Measurements from ENCODE around the gene LYL1.

Gene LYL1

DNA sequence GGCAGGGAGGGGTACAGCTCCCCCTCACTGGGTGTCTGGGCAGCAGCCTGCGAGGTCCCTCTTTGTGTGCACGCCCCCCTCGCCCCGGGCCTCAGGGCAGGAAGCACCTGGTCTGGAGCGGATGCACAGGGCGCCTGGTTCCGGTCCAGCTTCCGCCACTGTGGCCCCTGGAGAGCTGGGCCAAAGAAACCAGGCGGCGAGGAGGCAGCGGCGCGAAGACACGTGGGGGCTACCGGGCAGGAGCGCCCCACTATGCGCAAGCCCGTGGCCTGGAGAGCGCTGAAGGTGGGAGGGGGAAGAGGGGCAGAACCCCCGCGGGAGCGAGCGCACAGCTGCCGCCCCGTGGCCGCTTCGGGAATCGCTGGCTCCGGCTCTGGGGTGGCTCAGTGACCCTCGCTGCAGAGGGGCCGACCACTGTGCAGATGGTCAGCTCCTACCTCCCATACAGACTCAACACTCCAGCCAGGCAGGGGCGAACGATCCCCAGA is 1.7 kb upstream of the LYL1 start:
- peak; percentile 57 for DNase-seq

DNA sequence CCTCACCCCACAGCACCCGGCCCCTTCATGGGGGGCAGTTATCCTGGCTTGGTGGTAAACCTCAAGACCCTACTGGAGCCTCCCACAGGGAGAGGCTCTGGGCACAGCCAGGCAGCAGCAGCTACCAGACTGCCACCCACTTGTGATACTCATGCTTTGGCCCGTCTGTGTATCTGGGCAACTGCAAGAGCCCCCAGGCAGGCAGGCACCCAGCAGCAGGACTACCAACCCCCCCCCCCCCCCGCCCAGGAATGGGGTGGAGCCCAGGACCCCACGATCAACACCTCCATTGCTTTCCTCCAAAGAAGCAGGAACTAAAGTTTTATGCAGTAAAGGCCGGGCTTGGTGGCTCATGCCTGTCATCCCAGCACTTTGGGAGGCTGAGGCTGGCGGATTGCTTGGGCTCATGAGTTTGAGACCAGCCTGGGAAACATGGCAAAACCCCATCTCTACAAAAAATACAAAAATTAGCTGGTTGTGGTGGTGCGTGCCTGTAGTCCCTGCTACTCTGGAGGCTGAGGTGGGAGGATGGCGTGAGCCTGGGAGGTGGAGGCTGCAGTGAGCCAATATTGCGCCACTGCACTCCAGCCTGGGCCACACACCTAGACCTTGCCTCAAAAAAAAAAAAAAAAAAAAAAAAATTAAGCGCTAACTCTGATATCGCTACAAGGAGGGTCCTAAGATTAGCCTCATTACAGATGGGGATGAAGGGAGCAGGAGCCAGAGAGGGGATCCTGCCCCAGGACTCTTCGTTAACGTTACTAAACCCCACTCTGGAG is 1.1 kb upstream of the LYL1 start:
- no peak for DNase-seq

DNA sequence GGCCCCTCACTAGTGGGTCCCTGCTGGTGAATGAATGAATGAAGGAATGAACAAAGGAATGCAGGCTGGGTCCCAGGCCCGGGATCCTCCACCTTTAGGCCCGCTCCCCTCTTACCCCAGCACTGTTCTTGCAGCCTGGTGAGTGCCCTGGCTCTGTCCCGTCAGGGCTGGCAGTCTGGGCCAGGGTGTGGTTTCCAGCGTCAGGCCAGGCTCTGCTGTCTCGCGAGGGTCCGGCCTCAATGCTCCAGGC is 317 bp downstream of the LYL1 start:
- no peak for DNase-seq

DNA sequence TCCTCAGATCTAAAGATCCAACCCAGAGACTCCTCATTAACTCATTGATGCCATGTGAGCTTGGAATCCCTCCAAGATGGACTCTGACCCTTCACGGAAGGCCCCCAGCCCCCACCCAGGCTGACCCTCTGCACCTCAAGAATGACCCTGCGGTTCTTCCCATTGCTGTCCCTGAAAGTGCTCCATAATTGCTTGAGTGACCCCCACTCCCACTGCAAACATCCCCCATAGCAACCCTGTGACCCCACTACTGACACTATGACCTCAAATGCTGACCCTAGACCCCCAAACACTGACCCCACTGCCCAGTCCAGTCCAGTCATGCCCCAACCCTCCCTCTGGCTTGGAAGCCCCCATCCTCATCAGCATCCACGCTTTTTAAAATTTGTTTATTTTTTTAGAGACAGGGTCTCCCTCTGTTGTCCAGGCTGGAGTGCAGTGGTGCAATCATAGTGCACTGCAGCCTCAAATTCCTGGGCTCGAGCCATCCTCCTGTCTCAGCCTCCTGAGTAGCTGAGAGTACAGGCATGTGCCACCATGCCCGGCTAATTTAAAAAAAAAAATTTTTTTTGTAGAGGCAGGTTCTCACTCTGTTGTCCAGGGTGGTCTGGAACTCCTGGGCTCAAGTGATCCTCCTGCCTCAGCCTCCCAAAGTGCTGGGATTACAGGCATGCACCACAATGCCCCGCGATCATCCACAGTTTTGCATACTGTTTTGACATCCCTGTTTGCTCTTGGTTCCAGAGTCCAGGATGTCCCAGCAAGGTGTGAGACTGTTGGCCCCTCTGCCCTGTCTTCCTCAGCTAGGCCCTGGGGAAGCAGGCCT is 855 bp downstream of the LYL1 start:
- no peak for DNase-seq

DNA sequence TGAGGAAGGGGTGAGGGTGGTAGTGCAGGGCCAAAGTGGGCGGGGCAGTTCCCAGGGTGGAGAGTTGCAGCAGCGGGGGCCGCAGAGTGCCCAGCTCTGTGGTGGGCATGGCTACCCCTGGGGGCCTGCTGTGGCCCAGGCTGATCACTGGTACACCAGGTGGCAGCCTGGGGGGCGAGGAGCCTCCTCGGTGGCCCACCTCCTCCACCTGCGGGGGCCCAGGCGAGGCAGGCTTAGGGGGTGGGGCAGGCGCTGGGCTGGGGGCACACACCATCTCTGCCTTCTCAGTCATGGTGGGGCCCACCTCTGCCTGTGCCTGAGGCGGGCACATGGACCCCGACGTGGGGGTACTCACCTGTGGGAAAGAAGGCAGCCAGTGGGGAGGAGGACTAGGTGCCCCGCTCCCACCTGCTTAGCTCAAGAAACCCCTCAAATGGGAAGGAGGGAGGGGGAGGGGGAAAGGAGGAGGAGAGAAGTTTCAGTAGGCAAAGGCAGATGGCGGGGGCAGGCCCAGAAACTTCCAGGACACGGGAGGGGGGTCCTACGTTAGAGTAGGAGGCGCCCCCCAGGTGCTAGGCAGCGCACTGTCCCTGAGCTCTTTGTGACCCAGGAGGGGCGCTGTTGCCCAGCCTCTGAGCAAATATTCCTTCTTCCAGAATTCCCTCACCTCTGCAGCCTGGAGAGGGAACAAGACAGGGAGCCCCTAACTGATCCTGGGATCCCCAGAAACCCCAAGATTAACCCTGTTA is 1.6 kb downstream of the LYL1 start:
- no peak for DNase-seq

DNA sequence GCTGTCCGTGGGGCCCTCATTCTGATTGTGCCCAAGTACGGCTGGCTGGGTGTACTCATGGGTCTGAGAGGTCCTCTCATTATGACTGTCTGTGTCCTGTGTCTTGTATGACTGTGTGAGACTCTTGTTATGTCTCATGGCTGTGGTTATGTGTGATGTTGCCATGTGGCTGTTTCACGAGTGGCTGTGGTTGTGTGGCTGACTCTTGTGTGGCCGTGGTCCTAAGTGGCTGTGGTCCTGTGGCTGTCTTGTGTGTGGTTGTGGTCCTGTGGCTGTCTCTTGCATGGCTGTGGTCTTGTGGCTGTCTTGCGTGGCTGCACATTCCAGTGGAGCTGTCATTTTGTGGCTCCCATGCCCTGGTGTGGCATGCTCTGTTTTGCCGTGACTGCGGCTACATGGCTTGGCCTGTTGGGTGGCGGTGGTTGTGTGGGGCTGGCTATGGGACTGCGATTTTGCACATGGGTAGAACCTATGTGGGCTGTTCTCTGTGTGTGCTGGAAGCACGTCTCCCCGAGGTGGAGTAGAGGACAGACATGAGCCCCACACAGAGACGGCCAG is 2.5 kb downstream of the LYL1 start:
- DNase-seq: no peak

DNA sequence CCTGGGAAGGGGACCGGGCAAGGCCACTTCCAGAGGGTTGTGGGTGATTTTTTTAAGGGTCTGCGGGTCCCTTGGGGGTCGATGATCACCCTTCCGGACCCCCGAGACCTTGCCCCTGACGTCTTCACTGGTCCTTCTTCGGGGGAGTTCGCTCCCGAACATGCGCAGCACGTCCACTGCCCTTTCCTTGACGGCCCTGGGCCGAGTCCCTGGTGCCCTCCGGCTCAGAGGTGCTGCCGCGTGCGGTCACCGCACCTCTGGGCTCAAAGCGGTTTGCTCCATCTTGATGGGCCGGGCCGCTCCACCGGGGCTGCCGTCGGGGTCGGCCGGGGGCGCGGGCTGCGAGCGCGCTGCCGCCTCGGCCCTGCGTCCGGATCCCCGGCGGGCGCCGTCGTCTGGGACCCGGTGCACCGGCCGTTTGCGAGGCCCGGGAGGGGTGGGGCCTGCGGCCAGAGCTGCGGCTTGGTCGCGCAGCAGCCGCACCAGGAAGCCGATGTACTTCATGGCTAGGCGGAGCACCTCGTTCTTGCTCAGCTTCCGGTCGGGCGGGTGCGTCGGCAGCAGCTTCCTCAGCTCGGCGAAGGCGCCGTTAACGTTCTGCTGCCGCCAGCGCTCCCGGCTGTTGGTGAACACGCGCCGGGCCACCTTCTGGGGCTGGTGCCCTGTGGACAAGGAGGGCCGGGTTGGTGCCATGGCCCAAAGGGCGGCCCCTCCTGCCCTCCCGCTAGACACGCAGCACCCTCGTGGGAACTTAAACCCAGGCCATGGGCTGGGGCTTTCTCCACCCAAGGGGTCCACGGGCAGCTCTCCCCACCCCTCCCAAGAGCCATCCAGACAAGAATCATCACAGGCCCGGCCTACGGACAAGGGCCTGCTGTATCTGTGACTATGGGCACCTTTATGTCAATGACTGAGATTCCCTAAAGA is 3.3 kb downstream of the LYL1 start:
- DNase-seq: peak; percentile 53

DNA sequence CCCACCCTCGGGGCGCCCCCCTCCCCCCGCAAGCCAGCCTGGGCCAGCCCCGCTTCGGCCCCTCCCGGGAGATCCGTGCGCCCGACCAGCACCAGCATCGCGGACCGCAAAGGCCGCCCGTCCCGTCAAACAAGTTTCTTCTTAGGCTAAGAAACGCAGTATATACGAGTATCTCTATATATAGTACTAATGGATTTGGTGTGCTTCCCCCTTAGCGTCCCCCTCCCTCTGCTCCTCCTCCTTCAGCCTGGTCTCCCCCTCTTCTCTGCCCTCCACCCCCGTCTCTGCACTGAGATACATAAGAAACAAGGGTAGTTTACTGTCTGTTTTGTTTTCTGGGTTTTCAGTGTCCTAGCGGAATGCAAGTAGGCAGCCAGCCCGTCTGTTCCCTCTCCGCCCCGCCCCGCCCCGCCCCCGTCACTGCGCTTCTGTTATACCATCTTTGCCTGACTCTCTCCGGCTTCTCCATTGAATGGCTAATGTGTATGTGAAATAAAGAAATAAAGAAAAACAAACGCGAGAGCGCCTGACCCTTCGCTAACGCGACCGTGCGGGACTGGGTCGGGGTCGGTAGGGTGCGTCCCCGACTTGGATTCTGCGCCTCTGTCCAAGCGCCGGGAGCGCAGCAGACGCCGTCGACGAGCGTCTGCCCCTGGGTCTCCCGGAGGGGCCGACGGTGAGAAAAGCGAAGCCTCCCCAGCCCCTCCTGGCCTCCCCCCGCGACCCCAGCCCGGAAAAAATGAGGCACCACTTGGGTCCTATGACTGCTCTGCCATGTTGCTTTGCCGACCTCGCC is 4.2 kb downstream of the LYL1 start:
- DNase-seq: no peak

DNA sequence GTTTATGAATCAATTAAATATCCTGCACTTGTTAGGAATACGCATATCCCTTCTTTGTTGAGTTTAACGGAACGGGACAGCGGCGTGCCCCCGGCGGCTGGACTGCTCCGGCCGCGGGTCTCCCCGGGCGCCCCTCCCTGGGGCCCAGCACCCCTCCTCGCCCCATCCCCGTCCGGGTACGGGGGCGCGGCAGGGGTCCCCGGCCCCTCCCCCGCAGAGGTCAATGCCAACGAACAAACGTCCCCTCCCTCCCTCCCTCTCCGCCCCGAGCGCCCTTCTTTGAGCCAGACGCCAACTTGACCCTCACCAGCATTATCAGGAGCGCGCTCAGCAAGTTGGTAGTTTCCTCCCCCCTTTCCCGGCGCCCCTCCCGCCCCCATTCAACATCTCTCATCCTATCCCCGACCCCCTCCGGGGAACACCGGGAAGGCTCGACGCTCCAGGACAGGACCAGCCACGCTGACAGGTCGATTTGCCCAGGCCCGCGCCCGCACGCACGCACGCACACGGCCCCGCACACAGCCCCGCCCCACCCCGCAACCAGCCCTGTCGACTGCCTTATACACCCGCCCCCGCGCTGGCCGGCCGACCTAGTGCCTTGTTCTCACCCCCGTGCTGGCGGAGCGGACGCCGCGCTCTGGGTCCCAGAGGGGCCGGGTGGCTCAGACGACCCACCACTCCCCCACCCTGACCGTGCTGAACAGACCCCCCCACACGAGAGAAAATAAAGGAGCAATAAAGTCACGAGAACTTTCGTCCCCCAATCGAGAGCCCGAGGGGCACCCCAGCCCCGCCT is 5.0 kb downstream of the LYL1 start:
- DNase-seq: no peak

DNA sequence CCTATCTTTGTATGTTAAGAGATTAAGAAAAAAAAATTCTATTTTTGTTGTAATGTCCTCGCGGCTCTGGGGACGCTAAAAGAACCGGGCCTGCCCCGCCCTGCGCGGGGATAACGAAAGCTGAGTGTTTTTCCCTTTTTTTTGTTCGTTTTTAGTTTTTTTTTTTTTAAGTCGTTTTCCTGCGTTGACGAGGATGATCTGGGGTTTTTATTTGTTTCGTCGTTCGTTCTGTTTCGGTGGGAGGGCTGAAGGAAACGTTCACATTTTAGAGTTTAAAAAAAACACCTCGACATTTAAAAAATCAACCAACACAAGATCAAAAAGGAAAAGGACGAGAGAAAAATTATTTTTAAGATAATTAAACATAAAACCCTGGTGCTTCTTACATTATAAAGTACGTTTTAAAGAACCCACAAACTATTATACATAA is 5.6 kb downstream of the LYL1 start:
- no peak for DNase-seq

DNA sequence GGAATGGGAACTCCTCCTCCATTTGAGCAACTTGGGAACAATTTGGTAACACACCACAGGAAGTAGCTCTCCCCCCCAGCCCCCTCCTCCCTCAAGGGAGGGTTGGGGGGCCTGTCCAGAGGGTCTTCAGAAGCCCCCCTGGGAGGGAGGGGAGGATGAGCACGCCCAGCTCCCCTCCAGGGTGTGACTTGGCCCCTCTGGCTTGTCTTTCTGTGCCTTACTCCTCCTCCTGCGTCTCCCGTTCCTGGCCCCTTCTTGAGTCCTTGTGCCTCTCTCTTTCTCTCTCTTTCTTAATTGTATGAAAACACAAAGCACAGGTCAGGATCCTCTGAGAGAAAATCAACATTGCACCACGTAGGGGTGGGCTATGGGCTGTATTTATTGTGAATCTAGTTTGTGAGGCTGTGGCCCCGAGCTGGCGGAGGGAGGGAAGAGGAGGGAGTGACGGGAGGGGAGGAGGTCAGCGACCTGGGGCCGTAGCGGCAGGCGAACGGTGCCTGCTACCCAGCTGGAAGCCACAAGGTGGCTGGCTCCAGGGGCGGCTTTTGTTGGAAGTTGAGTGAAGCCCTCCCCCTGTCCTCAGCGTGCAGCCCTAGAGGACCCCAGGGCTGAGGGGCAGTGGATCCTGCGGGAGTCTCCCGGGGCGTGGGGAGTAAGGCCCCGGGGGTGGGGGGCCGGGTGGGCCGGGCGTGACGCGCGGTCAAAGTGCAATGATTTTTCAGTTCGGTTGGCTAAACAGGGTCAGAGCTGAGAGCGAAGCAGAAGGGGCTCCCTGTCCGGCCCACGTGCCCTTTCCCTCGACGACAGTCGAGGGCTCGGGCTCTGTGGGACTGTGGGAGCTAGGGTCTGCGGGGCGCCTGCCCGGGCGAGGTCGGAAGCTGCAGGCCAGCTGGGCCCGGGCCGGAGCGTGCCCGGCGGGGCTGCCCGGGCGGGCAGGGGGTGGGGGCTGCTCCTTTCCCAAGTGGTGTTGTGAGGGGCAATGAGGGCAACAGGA is 6.4 kb downstream of the LYL1 start:
- DNase-seq: no peak

DNA sequence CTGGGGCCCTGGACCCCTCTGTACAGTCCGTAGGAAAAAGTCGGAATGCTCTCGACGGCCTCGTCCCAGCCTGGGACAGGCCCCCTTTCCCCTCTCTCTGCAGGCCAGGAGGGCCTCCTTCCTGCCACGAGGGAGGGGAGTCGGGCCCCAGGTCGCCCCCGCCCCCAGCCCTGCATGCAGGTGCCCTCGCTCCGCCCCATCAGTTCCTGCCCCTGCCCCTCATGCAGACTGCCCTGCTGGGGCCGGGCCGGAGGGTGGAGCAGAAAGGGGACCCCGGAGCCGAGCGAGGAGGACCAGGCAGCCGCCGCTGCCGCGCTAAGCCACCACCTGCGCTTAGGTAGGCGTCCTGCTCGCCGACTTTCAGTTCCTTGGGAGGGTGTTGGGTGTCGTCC is 7.3 kb downstream of the LYL1 start:
- DNase-seq: no peak

DNA sequence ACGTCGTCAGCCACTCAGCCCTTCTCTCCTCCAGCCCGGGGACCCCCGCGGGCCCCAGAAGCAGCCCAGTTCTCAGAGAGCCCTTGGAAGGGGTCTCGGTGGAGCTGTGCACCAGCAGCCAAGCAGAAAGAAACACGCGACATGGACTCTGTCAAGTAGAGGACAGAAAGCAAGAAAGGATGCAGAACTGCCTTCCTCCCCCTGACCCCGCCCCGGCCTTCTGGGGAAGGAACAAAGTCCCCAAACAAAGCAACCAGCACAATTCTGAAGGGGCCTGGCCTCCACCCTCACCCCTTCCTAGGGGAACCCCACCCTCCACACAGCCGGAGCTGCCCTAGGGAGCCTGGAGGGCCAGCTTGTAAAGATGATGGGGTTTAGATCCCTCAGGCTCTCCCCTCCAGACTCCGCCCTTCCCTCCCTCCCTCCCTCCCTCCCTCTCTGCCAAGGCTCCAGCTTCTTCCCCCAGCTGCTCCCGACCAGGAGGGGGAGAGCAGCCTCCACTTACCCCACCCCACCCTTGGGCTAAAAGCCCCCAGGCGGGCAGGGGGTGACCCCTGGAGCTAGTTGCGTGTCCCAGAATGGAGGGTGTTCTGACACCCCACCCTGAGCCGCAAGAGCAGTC is 7.8 kb downstream of the LYL1 start:
- DNase-seq: no peak

DNA sequence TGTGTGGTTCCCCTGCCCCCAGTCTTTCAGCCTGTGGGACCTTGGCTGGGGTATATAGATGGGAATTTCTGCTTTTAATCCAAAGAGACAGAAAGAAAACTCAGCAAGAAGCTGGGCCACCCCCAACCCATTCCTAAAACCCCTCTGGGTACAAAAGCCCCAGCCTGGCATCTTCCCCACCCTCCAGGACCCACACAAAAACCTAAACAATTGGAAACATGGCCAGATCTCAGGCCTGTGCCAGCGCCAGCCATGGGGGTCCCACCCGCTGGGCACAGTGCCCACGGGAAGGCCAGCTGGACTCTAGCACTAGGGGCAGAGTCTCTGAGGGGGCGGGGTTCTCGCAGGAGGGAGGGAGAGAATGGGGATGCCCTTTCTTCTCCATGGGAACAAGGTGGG is 8.6 kb downstream of the LYL1 start:
- DNase-seq: no peak

DNA sequence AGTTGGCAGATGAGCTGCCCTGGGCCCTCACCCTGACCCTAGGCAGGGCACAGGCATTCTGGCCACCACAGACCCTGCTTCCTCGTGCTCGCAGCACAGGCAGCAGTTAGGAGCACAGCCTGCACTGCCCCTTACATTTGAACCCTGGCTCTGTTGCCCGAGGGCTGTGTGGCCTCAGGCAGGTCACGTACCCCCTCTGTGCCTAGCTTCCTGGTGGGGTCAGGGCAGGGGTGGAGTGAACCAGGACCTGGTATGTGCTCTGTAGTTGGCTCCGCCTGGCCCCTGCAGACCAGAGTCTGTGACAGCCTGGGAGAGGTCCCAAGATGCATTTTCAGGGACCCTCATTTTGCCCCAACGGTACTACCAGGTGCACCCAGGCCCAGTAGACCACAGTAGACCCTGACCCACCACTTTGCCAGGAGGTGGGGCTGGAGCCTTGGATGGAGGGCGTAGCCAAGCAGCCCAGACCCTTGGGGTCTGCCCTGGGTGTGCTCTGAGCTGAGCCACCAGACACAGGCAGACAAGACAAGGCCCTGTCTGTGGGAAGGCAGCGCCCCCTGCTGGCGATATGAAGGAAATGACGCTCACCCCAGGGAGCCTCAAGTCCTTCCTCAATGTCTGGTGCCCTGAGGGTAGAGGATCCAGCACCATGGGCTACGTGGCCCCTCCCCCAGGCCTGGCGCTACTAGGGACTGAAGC is 9.1 kb downstream of the LYL1 start:
- peak; percentile 76 for DNase-seq

DNA sequence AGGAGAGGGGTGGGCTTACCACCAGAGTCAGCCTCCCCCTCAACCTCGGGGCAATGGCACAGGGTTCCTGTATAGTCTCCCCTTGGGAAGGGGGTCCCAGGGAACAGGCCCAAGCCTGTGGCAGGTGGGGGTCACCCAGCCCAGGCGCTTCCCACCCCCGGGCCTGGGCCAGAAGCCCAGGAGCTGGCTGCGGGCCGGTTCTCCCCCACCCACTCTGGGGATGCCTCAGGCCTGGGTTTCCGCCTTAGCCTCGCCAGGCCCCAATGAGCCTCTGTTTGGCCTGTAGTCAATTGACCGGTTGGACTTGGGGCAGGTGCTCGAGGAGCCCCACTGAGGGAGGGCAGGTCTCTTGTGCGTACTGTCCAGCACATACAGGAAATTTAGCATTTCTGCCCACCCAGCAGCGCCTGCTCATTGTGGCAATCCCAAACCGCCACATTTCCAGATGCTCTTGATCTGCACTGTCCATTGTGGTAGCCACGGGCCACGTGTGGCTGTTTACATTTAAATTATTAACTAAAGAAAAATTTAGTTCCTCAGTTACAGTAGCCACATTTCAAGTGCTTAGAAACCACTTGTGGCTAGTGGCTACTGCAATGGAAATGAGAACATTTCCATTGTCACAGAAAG is 9.9 kb downstream of the LYL1 start:
- no peak for DNase-seq

DNA sequence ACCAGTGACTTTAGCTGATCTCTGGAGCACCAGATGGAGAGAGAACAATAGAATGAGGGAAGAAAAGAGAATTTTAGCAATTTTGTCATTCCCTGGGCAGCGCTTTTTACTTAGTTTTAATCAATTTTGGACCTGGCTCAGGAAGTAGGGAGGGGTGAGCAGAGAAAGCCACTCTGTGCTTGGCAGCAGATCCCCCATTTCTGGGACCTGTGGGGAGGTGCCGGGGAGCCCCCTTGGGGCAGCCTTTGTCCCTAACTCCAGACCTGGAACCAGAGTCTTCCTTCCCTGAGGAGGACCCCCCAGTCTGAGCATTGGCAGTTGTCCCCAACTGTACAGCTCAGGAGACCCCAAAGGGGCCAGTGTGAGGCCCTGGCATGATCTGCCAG is 10.5 kb downstream of the LYL1 start:
- no peak for DNase-seq
